Activated CD4-positive, alpha-beta T cell treated with anti-CD3 and anti-CD28 coated beads, Interleukin-2, Interleukin-4, amounts not matched to agents 100 ng/mL and 50 ng/mL, durations not matched to agents 16 hours and 8 hours (primary cell): ENCODE results near the gene BRCA2.
"Not testable (repeated sequence)": the region's sequence is repeated elsewhere in the genome, so short reads cannot be mapped to it uniquely, and the experiment has no call there.

Experiments
- DNase-seq: peaks from one replicate; pipeline ENCODE4 v3.0.0-alpha.2; 2020; ENCODE audit warnings: low spot score

Gene BRCA2

GRCh38 chr13:32311188-32311897, 4.0 kb upstream of the BRCA2 start:
- no peak for DNase-seq

GRCh38 chr13:32314271-32315237, 754 bp upstream of the BRCA2 start:
- DNase-seq, result peak; percentile 62

- no peak for DNase-seq
Measured at GRCh38 chr13:32316028-32316339, 676 bp downstream of the BRCA2 start.

GRCh38 chr13:32316501-32316900, 1.2 kb downstream of the BRCA2 start:
- no peak for DNase-seq

GRCh38 chr13:32317716-32318465, 2.6 kb downstream of the BRCA2 start:
- no peak for DNase-seq

GRCh38 chr13:32320528-32320927, 5.2 kb downstream of the BRCA2 start:
- DNase-seq, result no peak

GRCh38 chr13:32323912-32324311, 8.6 kb downstream of the BRCA2 start:
- DNase-seq, result no peak

- no peak for DNase-seq
Measured at GRCh38 chr13:32330441-32330840, 15.1 kb downstream of the BRCA2 start.

- DNase-seq, result no peak
Measured at GRCh38 chr13:32334671-32335070, 19.4 kb downstream of the BRCA2 start.

- DNase-seq, result no peak
Measured at GRCh38 chr13:32340914-32341313, 25.6 kb downstream of the BRCA2 start.

- no peak for DNase-seq
Measured at GRCh38 chr13:32347651-32348050, 32.3 kb downstream of the BRCA2 start.

GRCh38 chr13:32350839-32351441, 35.6 kb downstream of the BRCA2 start:
- DNase-seq, result not testable (repeated sequence)

- no peak for DNase-seq
Measured at GRCh38 chr13:32354040-32354439, 38.7 kb downstream of the BRCA2 start.

GRCh38 chr13:32355935-32356334, 40.6 kb downstream of the BRCA2 start:
- DNase-seq, result not testable (repeated sequence)

- DNase-seq, result no peak
Measured at GRCh38 chr13:32362574-32362973, 47.3 kb downstream of the BRCA2 start.

- DNase-seq, result no peak
Measured at GRCh38 chr13:32370805-32371204, 55.5 kb downstream of the BRCA2 start.

GRCh38 chr13:32376642-32377415, 61.5 kb downstream of the BRCA2 start:
- no peak for DNase-seq

- no peak for DNase-seq
Measured at GRCh38 chr13:32378012-32378411, 62.7 kb downstream of the BRCA2 start.

GRCh38 chr13:32381539-32381938, 66.2 kb downstream of the BRCA2 start:
- no peak for DNase-seq

GRCh38 chr13:32383836-32384618, 68.7 kb downstream of the BRCA2 start:
- no peak for DNase-seq

GRCh38 chr13:32384702-32385101, 69.4 kb downstream of the BRCA2 start:
- DNase-seq, result no peak
